ENCODE data around the gene IQCK.

Gene IQCK

GRCh38 chr16:19879241-19879792 is 161.2 kb downstream of the IQCK start:
- in situ Hi-C loops (cut with MboI; ENCODE audit: low sequenced_read_pairs), result no loop called here

DNA sequence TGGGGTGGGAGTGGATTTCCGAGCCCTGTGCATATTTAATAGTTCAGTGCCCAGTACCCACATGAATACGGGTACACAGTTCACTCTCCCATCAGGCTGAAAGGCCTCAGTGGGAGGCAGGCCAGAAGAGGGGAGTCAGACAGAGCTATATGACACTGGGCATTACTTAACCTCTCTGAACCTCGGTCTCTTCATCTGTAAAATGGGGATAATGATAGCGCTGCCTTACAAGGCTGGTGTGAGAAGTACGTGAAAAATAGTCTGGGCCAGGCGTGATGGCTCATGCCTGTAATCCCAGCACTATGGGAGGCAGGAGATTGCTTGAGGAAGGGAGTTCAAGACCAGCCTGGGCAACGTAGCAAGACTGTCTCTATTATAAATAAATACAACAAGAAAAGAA is 163.0 kb downstream of the IQCK start:
- in situ Hi-C loops (cut with MboI; ENCODE audit: low sequenced_read_pairs), result loop anchor here (10.0 kb wide), 1 partner anchor 276 kb away; no protein-coding TSS in a partner anchor

DNA sequence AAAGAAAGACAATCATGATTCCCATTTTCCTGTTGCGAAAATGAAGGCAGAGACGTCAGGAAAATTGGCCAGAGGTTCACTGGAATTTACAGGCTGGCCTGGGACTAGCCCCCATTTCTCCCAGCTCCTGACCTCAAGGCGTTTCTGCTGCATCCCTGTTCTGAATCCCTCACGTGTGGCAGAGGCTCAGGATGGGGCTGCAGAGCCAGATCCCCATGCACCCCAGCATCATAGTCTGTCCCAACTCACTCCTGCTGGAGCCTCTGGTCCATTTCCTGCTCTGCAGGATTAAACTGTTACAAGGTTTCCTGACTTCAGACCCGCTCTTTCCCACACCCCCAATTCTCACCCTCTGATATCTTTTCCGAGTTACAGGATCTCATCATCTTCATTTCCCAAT is 163.7 kb downstream of the IQCK start:
- in situ Hi-C loops (cut with MboI; ENCODE audit: low sequenced_read_pairs), result loop anchor here (10.0 kb wide), 1 partner anchor 277 kb away; no protein-coding TSS in a partner anchor

GRCh38 chr16:19882186-19882585 is 164.1 kb downstream of the IQCK start:
- in situ Hi-C loops (cut with MboI; ENCODE audit: low sequenced_read_pairs), result loop anchor here (10.0 kb wide), 1 partner anchor 277 kb away; no protein-coding TSS in a partner anchor

- in situ Hi-C loops (cut with MboI; ENCODE audit: low sequenced_read_pairs), result loop anchor here (10.0 kb wide), 1 partner anchor 278 kb away; no protein-coding TSS in a partner anchor
Observed at GRCh38 chr16:19882646-19883045, 164.6 kb downstream of the IQCK start.

GRCh38 chr16:19883296-19883965 is 165.4 kb downstream of the IQCK start:
- in situ Hi-C loops (cut with MboI; ENCODE audit: low sequenced_read_pairs), result loop anchor here (10.0 kb wide), 1 partner anchor 279 kb away; no protein-coding TSS in a partner anchor

DNA sequence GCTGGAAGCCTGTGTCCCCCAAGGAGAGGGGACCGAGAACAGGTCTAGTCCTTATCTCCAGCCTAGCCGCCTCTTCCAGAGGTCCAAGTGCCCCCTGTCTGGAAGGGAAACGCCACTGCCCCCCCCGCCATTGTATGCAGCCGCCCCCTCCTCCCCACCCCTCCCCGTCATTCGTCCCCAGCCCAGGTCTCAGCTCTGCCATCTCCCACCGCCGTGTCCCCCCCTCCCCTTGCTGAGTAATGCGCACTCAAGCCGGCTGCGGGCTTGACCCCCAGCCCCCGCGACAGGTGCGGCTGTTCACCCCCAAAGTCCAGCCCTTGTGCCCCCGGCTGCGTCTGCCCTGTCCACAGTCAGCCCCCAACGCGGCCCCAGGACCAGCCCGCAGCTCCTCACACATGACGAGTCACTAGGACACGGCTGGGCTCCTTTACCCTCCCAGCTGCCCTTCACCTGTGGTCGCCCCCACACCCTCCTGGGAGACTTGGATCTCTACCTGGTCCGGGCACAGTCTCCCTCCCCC is 166.0 kb downstream of the IQCK start:
- in situ Hi-C loops (cut with MboI; ENCODE audit: low sequenced_read_pairs), result loop anchor here (10.0 kb wide), 1 partner anchor 279 kb away; no protein-coding TSS in a partner anchor

GRCh38 chr16:19884611-19885450 is 166.8 kb downstream of the IQCK start, which contains the start of gene GPRC5B:
Gene GPRC5B, minus strand, starts transcription at chr16:19884848. Its CDS starts 12,003 bp downstream, at chr16:19872845.
- in situ Hi-C loops (cut with MboI; ENCODE audit: low sequenced_read_pairs), result loop anchor here (10.0 kb wide), 1 partner anchor 280 kb away; no protein-coding TSS in a partner anchor

DNA sequence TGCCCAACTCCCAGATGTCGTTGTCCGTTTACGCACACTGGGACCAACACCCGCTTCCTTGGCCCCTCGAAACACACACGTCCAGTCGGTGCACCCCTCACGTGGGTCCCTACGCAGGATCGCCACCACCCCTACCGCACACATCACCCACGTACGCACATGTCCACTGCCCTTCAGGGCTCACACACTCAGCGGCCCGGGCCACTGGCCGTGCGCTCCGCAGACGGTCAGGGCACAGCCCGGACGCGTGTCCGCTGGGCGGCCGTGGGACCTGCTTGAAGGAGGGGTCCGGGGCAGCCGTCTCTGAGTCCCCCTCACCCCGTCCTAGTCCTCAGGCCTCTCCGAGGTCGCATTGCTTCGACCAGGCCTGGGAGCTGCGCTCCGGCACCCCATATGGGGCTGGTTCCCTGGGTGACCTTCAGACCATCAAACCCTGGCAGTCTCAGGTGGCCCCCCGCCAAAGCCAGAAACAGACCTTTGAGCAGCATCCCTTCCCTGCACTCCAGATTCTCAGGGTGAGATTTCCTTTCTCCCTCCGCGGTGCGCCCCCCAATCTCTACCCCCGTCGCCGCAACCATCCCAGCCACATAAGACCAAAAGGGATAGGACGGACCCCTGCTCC is 167.5 kb downstream of the IQCK start:
- in situ Hi-C loops (cut with MboI; ENCODE audit: low sequenced_read_pairs), result loop anchor here (10.0 kb wide), 1 partner anchor 281 kb away; no protein-coding TSS in a partner anchor

DNA sequence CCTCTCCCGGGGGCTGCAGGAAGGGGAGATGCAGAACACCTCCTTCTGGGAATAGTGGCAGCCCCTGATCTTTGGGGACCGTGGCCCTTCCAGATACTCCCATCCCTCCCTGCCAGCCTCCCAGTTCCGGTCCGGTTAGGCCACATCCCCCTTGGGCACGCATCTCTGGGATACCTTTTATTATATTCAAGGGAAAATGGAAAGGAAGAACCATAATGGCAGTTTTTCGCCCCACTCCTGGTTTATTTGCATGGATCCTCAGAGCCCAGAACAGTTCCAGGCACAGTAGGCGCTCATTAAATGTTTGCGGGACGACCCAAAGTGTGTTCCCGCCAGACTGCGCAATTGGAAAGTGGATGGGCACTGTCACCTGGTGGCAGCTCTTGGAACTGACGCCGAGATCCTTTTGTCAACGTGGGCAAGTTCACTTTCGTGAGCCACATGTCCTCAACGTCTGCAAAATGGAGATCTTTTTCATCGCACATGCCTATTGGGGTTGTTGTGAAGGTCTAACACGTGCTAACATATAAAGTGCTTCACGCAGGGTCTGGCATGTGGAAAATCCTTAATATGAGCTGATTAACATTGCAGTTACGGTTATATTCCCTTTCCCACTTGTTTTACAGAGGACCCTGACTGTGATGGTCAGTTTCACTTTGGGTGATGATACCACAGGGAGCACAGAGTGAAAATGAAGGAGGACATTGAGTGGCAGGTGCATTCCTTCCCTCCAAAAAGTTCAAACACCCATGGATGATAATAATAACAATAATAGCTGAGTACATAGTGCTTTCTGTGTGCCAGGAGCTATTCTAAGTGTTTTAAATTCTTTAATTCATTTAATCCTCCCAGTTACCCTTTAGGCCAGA is 168.2 kb downstream of the IQCK start:
- in situ Hi-C loops (cut with MboI; ENCODE audit: low sequenced_read_pairs), result loop anchor here (10.0 kb wide), 1 partner anchor 282 kb away; no protein-coding TSS in a partner anchor

- in situ Hi-C loops (cut with MboI; ENCODE audit: low sequenced_read_pairs), result loop anchor here (10.0 kb wide), 1 partner anchor 284 kb away; no protein-coding TSS in a partner anchor
Observed at GRCh38 chr16:19888834-19889233, 170.8 kb downstream of the IQCK start.

- in situ Hi-C loops (cut with MboI; ENCODE audit: low sequenced_read_pairs), result no loop called here
Observed at GRCh38 chr16:19890901-19891300, 172.8 kb downstream of the IQCK start.

GRCh38 chr16:19892902-19893301 is 174.8 kb downstream of the IQCK start:
- in situ Hi-C loops (cut with MboI; ENCODE audit: low sequenced_read_pairs), result no loop called here

- in situ Hi-C loops (cut with MboI; ENCODE audit: low sequenced_read_pairs), result no loop called here
Observed at GRCh38 chr16:19894586-19894985, 176.5 kb downstream of the IQCK start.

- in situ Hi-C loops (cut with MboI; ENCODE audit: low sequenced_read_pairs), result no loop called here
Observed at GRCh38 chr16:19896951-19897350, 178.9 kb downstream of the IQCK start.

DNA sequence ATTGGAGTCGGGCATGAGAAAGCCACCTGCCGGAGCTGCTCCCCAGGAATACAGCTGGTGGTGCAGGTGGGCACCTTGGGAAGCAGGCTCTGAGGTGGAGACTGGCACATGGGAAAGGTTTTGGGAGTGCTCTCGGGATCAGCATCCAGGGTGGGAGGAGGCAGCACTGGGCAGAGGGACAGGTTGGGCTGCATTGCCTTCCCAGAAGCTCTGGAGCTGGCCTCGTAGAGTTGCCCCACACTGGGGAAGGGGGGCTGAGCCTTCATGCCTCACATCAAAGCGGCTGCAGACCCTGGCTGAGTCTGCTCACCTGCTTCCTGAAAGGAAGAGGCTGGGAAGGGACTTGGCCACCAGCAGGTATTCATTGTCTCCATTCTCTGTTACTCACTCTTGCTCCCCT is 180.1 kb downstream of the IQCK start:
- in situ Hi-C loops (cut with MboI; ENCODE audit: low sequenced_read_pairs), result no loop called here

DNA sequence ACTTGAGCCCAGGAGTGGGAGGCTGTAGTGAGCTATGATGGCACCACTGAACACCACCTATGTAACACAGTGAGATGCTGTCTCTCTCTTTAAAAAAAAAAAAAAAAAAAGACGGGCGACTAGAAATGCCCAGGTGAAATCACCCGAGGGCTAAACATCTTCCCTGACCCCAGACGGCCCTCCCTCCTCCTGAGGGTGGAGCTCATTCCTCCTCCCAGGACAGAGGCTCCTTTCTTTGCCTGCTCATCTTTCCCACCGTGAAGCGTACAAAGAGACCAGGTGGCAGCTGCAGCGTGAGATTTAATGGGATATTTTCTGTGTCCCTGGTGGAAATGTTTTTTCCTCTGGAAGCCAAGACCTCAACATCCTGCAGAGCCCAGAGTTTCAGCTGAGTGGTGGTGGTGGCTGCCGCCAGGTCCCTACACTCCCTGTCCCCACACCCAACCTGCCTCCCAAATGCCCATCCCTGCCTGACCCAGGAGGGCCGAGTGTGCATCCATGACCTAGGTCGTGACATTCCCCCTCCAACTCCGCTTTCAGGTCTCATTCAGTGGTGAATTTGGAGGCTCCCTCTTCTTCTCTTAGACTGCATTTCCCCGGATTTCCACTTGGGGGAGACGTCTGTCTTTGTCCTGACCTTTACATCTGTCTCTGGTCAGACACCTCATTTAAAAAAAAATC is 181.0 kb downstream of the IQCK start:
- in situ Hi-C loops (cut with MboI; ENCODE audit: low sequenced_read_pairs), result no loop called here

- in situ Hi-C loops (cut with MboI; ENCODE audit: low sequenced_read_pairs), result no loop called here
Observed at GRCh38 chr16:19899605-19899955, 181.5 kb downstream of the IQCK start.

GRCh38 chr16:19901164-19901563 is 183.1 kb downstream of the IQCK start:
- in situ Hi-C loops (cut with MboI; ENCODE audit: low sequenced_read_pairs), result loop anchor here (10.0 kb wide), 1 partner anchor 484 kb away; no protein-coding TSS in a partner anchor

Data from HL-60/S4 treated with phorbol 12-myristate 13-acetate at 8.2 ng/mL for 4 days and 3 days (cell line).